A673 (cell line): ENCODE measurements around the gene CDADC1. TPM values are rescaled to one million over a fixed set of nuclear protein-coding genes. Genes with fewer than 3 reads are reported as not detected.

Experiments
- Bru-seq: library from RNA; stranded (reverse); fragments of 400-500 nt; gene quantifications from one replicate; lab custom pipeline; 2021; lab: Mats Ljungman, UMichigan
- BruChase-seq, 2 experiments: library from RNA; stranded (reverse); fragments of 400-500 nt; gene quantifications; one replicate each; lab custom pipeline; 2021; lab: Mats Ljungman, UMichigan
- BruUV-seq: library from RNA; stranded (reverse); fragments of 400-500 nt; replicated peaks from 2 replicates; lab custom pipeline; 2021; lab: Mats Ljungman, UMichigan
- CTCF ChIA-PET: fragments of 300-600 bp; sonication (Branson Sonifier 250); formaldehyde crosslinking; loops from one replicate; lab custom pipeline; 2022; ENCODE audit warnings: antibody characterized with exemption; lab: Charles Lee
- POLR2A ChIA-PET: fragments of 300-600 bp; sonication (Branson Sonifier 250); formaldehyde crosslinking; loops from one replicate; lab custom pipeline; 2022; ENCODE audit warnings: antibody characterized with exemption; ENCODE audit not compliant: low non-redundant PET; lab: Charles Lee
- DNase-seq: peaks from one replicate; pipeline ENCODE4 v3.0.0-alpha.2; 2015; ENCODE audit warnings: low spot score
- H3K27ac ChIP-seq: fragments of 200-600 bp; sonication (generic); 2 replicates; pipeline ENCODE4 v1.5.1; 2016; ENCODE audit warnings: mixed run types, low read depth, mild to moderate bottlenecking, mixed read lengths, antibody characterized with exemption, low read length; ENCODE audit not compliant: poor library complexity, severe bottlenecking
- H3K27me3 ChIP-seq: fragments of 200-600 bp; sonication (generic); replicated peaks from 2 replicates; pipeline ENCODE4 v1.6.1; 2017; ENCODE audit warnings: mixed run types, low read depth, mild to moderate bottlenecking, mixed read lengths, antibody characterized with exemption, low read length; ENCODE audit not compliant: insufficient read depth, poor library complexity
- H3K36me3 ChIP-seq: fragments of 200-600 bp; sonication (generic); 2 replicates; pipeline ENCODE4 v1.6.1; 2016; ENCODE audit warnings: mixed run types, mild to moderate bottlenecking, mixed read lengths, antibody characterized with exemption, low read length; ENCODE audit not compliant: insufficient read depth, poor library complexity, severe bottlenecking
- H3K4me1 ChIP-seq: fragments of 200-600 bp; sonication (generic); 2 replicates; pipeline ENCODE4 v1.6.1; 2017; ENCODE audit warnings: mixed run types, mild to moderate bottlenecking, mixed read lengths, antibody characterized with exemption, low read length; ENCODE audit not compliant: insufficient read depth, poor library complexity, severe bottlenecking
- H3K4me3 ChIP-seq: fragments of 200-600 bp; sonication (generic); 2 replicates; pipeline ENCODE4 v1.5.1; 2016; ENCODE audit warnings: low read depth, mixed run types, mild to moderate bottlenecking, mixed read lengths, low read length; ENCODE audit not compliant: poor library complexity, severe bottlenecking
- H3K9me3 ChIP-seq: fragments of 200-600 bp; sonication (generic); 2 replicates; pipeline ENCODE4 v1.6.1; 2016; ENCODE audit warnings: mixed run types, low read depth, mild to moderate bottlenecking, mixed read lengths, antibody characterized with exemption, low read length; ENCODE audit not compliant: poor library complexity, severe bottlenecking
- EZH2 ChIP-seq: fragments of 200-600 bp; sonication (generic); IDR thresholded peaks from 2 replicates; pipeline ENCODE4 v1.6.1; 2017; ENCODE audit warnings: borderline replicate concordance, low read depth, mild to moderate bottlenecking, mixed read lengths, antibody characterized with exemption, low read length; ENCODE audit not compliant: poor library complexity, severe bottlenecking
- intact Hi-C: fragments of 100-400 bp; cut with micrococcal nuclease; formaldehyde crosslinking; loops from one replicate; pipeline ENCODE4 v1.10.0; 2022; ENCODE audit not compliant: unreplicated experiment
- long read RNA-seq: library from polyadenylated mRNA; stranded (forward); transcript quantifications from one replicate; pipeline ENCODE4 v2.0.0, GENCODE V29; 2022
- total RNA-seq: library from RNA; stranded (reverse); gene quantifications from 2 replicates; pipeline ENCODE4 v1.2.3, GENCODE V29; 2021
- TF ChIP-seq, protein P1 (sequence below): fragments of 300-800, 200-600 bp; sonication (generic); conservative IDR thresholded peaks from 2 replicates; pipeline ENCODE4 v1.5.1; 2017; ENCODE audit warnings: low read depth, mild to moderate bottlenecking, antibody characterized with exemption, low read length, moderate library complexity, mixed read lengths

The CDADC1 gene
- total RNA-seq = 19.2 and 24.2 TPM in 2 replicates
- Bru-seq, nascent RNA = percentile 65 among the genes with signal in this experiment
- percentile 54 among the genes with signal in this experiment for BruChase-seq, experiment 1, labeled RNA remaining after a 2-hour chase
- BruChase-seq, experiment 2, labeled RNA remaining after a 6-hour chase = percentile 51 among the genes with signal in this experiment
- long read RNA-seq, partial matches to known transcripts = 16 of 22 reads
- long read RNA-seq, other reads (novel, unspliced or antisense) = 2 of 22 reads

DNA sequence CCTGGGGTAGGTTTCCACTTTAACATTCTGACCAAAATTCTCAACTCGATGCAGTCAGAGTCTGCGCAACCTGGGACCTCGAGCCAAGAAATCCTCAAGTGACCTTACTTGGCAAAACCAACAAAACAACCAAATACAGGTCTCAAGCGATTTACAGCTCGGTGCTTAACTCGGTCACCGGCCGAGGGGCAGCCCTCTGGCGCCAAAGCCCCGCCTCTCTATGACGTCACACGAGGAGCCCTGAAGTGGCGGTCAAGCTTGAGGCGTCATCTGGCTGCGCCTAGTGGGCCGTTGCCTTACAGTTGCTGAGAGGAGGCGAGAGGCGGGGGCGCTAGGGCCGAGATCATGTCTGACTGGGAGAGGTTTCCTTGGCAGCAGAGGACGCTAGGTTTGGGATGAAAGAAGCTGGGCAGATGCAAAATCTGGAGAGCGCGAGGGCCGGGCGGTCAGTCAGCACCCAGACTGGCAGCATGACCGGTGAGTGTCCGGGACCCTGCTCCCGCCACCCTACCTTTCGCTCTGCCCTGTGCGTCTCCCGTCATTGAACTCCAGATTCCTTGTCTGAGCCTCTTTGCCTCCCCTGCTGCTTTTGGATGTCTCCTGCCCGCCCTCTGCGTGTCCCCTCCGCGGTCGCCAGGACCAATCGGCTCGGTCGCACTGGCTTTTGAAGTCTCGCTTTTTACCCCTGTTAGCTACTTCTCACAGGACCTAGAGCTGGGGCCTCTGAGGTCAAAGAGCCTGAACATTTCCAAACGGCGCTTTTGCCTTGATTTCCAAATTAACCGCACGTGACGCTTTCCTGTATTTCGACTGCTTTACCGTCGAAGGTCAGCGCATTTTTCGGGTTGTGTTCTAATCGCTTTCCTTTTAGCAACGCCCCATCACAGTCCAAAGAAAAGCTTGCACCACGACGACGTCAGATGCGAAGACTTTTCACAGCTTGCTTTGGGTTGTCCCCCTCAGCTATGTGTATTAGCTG is at the start of gene CDADC1:
Gene CDADC1 (plus strand): TSS at position 283 of the 979 bp plus-strand sequence. CDS start 113 bp downstream, at position 396.
- Histone ChIP-seq H3K27ac (peak within 1 kb of the TSS; percentile 70), H3K9me3 (no peaks in the 10 kb centered on the region), H3K27me3 (peaks cover 23% of the 10 kb centered on the region), H3K4me1 (no peaks in the 10 kb centered on the region), H3K4me3 (peak within 1 kb of the TSS; percentile 81), H3K36me3 (no peaks in the 10 kb centered on the region)
- BruUV-seq = TSS peak; percentile 42
- peak; percentile 93 for DNase-seq
- no peak for TF ChIP-seq EZH2
- TF ChIP-seq, protein P1, sequence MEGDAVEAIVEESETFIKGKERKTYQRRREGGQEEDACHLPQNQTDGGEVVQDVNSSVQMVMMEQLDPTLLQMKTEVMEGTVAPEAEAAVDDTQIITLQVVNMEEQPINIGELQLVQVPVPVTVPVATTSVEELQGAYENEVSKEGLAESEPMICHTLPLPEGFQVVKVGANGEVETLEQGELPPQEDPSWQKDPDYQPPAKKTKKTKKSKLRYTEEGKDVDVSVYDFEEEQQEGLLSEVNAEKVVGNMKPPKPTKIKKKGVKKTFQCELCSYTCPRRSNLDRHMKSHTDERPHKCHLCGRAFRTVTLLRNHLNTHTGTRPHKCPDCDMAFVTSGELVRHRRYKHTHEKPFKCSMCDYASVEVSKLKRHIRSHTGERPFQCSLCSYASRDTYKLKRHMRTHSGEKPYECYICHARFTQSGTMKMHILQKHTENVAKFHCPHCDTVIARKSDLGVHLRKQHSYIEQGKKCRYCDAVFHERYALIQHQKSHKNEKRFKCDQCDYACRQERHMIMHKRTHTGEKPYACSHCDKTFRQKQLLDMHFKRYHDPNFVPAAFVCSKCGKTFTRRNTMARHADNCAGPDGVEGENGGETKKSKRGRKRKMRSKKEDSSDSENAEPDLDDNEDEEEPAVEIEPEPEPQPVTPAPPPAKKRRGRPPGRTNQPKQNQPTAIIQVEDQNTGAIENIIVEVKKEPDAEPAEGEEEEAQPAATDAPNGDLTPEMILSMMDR = no peak
- intact Hi-C loops = no loop called here
- CTCF ChIA-PET = no interaction called here
- POLR2A ChIA-PET = no interaction called here

DNA sequence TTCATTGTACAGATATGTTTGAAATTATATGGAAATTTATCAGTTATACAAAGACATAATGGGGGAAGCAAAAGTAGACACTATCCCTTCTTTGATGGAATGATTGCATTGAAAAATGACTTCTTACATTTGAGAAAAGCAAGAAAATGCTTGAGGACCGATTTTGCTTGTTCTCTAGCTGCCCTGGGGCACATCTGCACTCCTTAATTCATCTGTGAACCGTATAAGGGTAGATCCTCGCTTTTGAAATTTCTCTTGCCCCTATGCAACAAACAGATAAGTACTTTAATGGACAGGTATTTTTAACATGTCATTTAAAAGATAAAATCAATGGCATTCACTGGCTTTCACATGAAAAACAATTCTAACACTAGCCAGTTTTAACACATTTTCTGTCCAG is 41.1 kb upstream of the CDADC1 start:
- CTCF ChIA-PET = no interaction called here
- Histone ChIP-seq H3K4me1 (no peaks in the 10 kb centered on the region), H3K9me3 (no peaks in the 10 kb centered on the region), H3K27me3 (no peaks in the 10 kb centered on the region), H3K4me3 (no peak overlapping the region), H3K36me3 (peaks cover 32% of the 10 kb centered on the region), H3K27ac (no peak overlapping the region)
- TF ChIP-seq EZH2 = no peak
- TF ChIP-seq, protein P1 = no peak
- no peak for DNase-seq
- intact Hi-C loops = no loop called here
- no TSS peak for BruUV-seq
- POLR2A ChIA-PET = no interaction called here

DNA sequence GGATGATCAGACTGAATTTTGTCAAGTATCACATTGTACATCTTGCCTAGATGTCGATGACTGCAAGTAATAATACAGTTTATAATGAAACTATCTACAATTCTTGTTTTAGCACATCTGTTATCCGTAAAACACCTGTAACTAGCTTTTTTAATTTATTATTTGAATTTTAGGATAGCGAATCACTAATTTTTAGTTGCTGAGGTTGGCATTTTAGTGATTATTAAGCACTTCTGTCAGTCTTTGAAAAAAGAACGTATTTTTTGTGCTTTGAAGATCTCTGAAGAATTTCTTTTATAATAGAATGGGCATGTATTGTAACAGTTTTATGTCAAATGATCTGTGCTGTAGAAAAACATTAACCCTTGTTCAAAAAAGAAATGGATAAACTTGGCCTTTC is 39.1 kb upstream of the CDADC1 start:
- CTCF ChIA-PET = no interaction called here
- no peak overlapping the region for H3K27ac ChIP-seq
- POLR2A ChIA-PET = no interaction called here
- H3K27me3 ChIP-seq = no peaks in the 10 kb centered on the region
- TF ChIP-seq, protein P1 = no peak
- TF ChIP-seq EZH2 = no peak
- BruUV-seq = no TSS peak
- no peak for DNase-seq
- no peaks in the 10 kb centered on the region for H3K4me1 ChIP-seq
- H3K9me3 ChIP-seq = no peaks in the 10 kb centered on the region
- intact Hi-C loops = no loop called here
- H3K36me3 ChIP-seq = peaks cover 29% of the 10 kb centered on the region
- no peak overlapping the region for H3K4me3 ChIP-seq
